Putamen (tissue), 1 donor: ENCODE results near the gene IL1RL2.

Experiments
- DNase-seq: peaks from one replicate; pipeline ENCODE4 v3.0.0-alpha.2; 2016; ENCODE audit warnings: low spot score

IL1RL2 gene

DNA sequence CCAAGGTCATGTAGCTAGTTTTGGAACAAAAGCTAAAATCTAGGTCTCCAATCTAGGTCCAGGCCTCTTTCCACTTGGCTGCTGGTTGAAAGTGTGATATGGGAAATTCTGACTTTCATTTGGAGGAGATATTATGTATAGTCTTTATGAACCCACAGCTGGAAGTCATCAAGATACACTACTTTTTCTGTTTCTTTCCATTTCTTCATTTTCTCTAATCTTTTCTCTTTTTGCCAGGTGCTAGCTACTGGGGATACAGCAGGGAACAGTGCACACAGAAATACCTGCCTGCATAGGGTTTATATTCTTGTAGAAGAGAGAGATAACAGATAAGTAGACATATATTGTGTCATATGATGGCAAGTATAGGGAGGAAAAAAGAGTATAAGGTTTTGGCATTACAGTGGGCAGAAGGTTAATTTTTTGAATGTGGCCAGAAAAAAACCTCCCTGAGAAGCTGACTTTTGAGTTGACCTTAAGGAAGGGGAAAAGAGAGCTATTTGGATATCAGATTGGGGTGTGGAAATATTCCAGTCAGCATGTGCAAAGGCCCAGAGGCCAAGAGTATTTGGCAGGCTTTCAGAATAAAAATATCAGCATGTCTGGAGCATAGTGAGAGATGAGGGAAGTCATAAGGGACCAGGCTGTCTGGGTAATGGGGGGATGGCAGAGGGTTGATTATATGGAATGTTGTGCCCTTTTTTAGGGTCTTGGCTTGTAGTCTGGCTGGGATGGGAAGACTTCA, 28.6 kb upstream of the IL1RL2 start:
- DNase-seq: no peak

DNA sequence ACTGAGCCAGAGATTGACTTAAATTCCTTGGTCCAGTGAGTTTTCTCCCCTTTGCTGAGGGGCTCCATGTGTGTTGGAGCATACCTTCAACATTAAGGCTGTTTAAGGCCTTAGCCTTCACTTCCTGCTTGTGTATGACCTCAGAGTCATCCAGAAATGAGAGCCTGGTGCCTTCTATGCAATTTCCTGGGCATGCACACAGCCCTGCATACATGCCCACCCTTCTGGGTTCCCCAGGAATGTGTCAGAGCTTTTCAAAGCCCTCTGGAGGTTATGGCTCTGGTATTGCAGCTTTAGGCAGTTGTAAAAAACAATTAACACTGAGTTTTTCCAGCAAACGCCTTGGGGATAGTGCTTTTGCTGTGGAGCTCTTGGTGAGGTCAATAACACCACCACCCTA, 27.5 kb upstream of the IL1RL2 start:
- no peak for DNase-seq

DNA sequence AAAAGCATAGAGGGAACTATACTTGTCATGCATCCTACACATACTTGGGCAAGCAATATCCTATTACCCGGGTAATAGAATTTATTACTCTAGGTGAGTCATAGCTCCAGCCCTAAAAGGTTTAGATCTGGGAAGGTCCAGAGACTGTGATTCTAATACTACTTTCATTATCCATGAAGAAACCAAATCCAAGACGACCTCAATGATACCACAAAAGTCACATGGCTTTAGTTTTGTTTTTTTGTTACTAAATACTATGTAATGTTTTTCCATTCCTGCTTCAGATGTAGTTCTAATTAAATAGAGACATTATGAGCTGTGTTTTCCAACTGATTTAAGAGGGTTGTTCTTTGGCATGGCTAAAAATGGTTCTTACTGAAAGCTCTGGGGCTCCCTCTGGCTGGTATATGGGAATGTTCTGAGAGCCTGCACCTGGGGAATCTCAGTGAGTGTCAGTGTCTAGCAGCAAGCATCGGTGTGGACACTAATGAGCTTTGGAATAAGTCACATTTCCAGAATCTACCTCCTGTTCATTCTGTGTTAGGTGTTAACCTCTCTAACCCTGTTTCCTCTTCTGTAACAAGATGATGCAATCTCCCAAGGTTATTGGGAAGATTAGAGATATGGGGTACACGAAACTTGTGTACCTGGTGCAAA, 20.5 kb upstream of the IL1RL2 start:
- DNase-seq: no peak

DNA sequence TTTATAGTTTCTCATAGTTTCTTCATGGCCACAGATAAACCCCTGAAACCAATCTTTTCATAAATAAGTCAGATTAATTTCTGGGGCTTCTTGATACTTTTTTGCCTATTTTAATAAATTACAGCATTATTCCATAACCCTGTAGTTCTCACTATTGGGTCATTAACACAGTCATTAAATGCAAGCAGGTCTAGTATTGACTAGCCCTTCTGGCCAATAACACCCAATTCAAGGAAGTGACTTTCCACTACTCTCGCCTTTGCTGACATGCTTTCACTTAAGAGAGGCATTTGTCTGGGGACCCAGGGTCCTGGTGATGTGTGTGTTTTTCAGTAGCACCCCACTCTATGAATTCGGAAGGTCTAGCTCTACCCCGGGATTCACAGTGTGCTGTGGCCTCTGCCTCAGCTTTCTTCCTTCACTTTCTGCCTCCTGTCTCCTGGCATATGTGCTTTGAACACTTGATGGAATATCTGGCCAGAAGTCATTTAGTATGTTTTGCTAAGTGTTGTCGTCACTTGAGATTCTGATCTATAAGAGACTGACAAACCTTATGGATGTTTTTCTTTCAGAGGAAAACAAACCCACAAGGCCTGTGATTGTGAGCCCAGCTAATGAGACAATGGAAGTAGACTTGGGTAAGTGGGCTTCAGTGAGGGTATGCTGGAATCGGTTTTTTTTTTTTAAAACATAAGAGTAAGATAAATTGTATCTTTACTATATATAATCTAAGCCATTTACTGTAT, 18.6 kb upstream of the IL1RL2 start:
- no peak for DNase-seq

DNA sequence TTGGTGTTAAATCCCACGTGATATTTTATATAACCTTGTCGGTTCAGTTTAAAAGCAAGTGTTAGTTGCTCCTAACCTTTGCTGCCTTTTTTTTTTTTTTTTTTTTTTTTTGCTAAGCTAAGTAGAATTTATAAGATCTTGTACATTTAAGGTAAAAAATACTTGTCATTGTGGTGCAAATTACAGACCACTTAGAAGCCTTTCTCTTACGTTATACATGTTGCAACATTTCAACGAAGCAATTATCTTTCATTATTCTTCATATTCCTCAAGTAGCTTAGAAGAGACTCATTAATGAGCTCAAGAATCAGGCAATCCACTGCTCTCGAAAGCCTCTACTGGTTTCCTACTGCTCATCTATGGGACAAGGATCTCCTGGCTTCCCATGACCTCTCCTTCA, 14.9 kb upstream of the IL1RL2 start:
- DNase-seq: no peak

DNA sequence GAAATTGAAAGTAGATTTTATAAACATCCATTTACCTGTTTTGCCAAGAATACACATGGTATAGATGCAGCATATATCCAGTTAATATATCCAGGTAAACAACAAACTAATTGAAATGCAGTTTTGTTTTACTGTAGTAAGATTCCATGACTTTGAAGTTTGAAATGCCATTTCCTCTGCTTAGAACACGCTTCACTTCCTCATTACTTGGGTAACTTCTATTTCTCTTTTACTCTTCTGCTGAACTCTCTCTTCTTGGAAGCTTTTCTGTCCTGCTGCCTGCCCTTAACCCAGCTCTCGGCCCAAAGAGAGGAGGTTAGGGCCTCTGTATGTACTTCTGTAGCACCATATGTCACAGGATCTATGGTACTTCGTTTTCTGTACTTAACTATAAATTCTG, 14.1 kb upstream of the IL1RL2 start:
- DNase-seq: no peak

DNA sequence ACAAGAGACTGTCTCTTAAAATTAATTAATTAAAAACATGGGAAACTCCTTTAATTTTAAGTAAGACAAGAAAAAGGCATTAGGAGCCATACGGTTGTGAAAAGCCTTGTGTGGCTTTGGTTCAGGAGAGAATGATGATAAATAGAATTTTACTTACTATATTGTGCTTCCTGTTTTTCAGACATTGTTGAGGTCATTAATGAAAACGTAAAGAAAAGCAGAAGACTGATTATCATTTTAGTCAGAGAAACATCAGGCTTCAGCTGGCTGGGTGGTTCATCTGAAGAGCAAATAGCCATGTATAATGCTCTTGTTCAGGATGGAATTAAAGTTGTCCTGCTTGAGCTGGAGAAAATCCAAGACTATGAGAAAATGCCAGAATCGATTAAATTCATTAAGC, 10.7 kb upstream of the IL1RL2 start:
- no peak for DNase-seq

DNA sequence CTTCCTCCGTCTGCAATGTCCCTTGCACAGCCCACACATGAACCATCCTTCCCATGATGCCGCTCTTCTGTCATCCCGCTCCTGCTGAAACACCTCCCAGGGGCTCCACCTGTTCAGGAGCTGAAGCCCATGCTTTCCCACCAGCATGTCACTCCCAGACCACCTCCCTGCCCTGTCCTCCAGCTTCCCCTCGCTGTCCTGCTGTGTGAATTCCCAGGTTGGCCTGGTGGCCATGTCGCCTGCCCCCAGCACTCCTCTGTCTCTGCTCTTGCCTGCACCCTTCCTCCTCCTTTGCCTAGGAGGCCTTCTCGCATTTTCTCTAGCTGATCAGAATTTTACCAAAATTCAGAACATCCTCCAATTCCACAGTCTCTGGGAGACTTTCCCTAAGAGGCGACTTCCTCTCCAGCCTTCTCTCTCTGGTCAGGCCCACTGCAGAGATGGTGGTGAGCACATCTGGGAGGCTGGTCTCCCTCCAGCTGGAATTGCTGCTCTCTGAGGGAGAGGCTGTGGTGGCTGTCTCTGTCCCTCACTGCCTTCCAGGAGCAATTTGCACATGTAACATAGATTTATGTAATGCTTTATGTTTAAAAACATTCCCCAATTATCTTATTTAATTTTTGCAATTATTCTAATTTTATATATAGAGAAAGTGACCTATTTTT, 8.9 kb upstream of the IL1RL2 start:
- DNase-seq: no peak

DNA sequence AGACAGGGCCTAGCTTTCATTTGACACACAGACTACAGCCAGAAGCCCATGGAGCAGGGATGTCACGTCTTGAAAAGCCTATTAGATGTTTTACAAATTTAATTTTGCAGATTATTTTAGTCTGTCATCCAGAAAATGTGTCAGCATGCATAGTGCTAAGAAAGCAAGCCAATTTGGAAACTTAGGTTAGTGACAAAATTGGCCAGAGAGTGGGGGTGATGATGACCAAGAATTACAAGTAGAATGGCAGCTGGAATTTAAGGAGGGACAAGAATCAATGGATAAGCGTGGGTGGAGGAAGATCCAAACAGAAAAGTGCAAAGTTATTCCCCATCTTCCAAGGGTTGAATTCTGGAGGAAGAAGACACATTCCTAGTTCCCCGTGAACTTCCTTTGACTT, 7.8 kb upstream of the IL1RL2 start:
- DNase-seq: no peak

DNA sequence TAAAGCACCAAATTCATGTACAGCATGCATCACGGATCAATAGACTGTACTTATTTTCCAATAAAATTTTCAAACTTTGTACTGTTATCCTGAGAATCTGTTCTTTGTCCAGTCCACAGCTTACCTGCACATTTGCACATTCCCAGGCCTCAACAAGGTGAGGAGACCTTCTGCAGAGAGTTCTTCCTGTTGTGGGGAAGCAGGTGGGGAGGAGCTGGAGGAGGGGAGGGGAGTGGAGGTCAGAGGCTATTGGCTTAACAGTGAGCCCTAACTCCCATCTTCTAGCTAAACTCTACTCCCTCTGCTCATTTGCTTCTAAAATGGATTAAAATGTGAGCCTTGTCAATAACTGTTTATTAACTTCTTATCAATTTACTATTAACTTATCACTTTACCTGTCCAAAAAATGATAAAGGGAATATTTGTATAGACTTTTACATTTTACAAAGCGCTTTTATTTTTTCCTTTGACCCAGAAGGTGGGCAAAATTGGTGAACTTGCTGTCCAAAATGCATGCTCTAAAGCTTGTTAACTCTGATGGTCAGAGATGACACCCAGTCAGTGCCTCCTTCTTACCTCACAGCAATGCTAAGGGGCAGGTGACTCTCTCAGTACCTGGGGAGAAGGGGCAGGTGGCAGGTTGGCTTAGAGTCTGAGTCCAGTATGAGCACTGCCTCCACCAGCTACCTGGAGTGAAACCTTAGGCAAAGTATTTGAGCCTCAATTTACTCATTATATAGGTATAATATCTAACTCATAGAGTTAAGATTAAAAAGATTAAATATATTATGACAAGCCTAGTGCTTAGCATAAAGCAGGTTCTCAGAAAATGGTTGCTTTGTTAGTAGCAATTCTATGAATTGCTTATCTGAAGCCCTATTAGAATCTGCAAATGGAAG, 6.8 kb upstream of the IL1RL2 start:
- no peak for DNase-seq

DNA sequence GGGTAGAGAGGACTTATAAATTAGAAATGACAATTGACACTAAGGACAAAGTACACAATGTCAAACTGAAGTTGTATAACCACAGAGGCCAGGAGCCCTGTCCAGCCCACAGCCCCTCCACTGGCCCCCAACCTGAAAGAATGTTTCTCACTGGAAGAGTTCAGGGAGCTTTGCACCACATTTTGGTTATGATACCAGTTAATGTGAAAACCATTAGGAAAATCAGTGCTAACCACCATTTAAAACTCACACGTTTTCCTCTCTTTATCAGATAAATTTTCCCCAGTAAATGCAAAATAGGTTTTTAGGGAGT, 6.2 kb upstream of the IL1RL2 start:
- DNase-seq: no peak

DNA sequence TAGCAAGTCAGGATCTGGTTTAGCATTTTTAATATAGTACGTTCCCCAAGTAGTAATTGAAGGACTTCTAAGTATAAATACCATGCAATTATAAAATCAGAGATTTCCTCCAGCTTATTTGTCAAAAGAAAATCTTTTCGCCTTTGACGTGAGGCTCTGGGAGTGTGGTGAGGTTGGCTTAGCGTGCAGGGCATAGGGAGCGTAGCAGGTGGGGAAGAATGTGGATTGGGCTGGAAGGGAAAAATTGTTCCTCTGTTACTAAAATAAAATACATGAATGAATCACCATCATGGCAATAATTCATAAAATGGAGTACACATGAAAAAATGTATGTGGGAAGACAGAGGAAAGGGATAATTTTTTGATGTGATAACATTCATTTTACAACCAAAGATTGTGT, 5.4 kb upstream of the IL1RL2 start:
- no peak for DNase-seq

DNA sequence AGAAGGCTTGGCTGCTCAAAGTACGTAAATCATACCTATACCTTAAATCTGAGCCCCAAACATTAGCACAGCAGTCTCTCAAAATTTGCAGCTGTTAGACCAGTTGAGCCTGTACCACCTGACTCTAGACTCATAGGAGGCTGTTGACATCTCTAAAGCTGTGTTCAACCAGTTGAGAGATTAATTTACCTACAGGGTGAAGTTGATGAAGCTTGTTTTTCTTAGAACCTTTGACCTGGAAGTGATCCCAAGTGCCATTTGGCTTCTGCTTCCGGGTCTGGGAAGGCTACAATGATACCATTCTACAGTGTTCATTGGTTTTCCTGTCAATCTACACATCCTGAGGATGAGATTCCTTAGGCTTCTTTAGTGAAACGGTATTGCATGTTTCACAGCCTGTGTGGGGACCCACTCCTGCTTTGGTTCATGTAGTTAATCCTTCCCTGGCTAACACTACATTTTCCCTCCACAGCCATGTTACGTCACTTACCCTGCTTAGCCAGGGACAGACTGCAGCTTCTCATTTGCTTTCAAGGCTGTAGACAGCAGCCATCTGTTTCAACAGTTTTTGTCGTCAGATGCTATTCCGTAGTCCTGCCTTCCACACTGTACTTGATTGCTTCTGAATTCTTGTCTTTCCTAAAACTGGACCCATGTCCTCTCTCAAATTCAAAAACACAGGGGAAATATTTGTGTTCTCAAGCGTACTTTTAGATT, 4.7 kb upstream of the IL1RL2 start:
- DNase-seq: no peak

DNA sequence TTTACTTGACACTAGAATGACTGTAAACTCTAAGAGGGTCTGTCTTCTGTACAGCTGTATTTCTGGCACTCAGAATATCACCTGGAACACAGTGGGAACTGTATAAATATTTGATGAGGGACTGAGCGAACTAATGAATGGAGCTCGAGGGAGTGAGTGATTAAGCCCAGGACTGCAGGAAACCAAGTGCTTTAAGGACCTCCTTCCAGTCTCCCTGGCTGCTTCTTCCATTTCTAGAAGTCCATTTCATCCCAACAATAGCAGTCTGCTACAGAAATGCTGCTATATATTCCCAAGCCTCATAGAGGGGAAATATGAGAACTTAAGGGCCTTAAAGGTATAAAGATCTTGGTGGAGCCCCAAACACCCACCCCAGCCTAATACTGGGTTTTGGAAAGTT, 2.8 kb upstream of the IL1RL2 start:
- DNase-seq: no peak

DNA sequence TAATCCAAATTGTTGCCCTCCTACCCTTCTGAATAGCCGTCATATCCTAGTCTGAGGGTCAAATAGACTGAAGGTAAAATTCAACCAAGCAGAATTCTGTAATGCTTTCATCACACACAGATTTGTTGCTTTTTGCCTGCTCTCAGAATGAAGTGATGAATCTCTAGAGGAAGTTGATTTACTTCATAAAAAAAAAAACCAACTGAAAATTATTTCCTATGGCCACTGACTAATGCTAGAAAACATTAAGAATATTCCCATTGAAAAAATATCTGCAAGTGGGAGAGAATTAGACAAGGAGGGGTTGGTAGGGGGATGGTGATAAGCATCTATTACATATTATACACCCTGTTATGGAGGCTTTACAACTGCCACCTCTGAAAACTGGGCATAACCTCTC, 2.3 kb upstream of the IL1RL2 start:
- DNase-seq: no peak

DNA sequence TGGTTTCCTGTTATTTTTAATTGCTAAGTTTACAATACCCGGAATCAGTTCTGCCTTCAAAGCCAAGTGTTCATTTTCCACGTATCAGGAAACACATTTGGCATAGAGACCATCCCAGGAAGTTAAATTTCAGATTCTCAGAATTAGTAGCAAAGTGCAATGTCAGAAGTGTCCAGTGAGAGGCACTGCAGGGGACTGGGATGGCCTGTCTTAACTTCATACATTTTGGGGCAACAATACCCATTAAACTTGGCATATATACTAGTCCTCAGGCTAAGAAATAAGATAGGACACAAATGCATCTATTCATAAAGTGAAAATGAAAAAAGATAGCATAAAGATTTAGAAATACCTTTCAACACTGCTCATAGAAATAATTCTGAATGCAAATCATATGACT, 1.5 kb upstream of the IL1RL2 start:
- no peak for DNase-seq

DNA sequence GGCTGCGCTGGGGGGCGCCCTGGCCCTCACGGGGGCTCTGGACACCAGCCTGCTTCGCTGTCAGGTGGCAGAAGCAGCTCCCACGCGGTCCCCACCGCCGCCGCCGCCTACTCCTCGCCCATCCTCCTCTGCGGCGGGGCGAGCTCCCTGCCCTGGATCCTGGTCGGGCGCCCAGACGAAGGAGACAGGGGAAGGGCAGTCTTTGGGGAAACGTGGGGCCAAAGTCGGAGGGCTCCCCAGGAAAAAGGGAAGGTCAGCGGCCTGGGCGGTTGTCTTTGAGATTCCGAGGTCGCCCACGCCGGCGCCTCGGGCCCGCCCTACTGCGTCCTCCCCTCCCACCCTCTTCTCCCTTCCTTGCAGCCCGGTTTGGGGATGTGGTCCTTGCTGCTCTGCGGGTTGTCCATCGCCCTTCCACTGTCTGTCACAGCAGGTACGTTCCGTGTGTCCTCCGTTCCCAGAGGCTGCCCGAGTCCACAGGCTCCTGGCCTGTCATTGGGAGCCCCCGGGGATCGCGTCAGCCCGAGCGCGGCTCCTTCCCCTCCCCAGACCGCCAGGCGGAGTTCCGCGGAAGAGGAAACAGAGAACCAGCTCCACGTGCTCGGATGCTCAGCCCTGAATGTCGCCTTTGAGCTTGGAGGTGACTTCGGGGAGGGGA, 800 bp downstream of the IL1RL2 start:
- DNase-seq: no peak

DNA sequence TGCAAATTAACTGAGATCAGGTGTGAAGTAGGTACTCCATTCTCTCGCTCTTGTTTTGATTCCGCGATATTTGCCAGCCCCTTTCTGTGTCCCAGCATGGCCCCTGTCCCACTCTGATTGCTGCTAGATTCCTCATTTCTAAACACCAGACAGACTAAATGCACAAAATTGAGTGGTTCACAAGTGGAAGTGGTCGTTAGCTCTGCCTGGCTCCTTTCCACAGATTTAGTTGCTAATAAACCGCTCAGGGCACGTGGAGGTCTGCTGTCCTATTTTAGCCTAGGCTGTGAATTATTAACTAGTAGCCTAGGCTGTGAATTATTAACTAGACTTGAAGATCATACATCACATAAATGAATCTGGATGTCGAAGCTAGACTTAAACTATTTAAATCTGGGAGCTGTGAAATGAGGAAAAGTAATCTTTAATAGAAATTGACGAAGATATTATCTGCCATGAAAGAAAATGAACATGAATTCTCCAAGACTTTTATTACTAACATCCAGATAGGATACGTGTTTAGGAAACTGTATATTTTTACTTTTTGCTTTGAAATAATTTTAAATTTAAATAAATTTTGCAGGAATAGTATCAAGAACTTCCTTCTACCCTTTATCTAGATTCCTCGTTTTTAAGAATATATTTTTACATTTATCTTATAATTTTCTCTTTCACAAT, 3.7 kb downstream of the IL1RL2 start:
- no peak for DNase-seq

DNA sequence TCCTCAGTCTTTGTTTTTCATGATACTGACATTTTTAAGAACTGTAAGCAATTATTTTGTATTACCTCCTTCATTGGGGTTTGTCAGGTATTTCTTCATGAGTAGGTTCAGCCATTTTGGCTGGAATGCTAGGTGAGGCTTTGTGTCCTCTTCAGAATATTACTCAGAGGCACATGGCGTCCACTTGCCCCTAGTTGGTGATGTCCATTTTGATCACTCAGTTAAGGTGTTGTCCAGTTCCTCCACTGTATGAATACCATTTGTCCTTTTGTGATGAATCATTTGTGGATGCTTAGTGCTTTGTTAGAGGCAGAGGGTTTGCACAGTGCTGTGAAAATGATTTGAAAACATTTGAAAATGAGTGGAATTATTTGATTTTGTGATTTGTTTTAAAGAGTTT, 4.7 kb downstream of the IL1RL2 start:
- no peak for DNase-seq

DNA sequence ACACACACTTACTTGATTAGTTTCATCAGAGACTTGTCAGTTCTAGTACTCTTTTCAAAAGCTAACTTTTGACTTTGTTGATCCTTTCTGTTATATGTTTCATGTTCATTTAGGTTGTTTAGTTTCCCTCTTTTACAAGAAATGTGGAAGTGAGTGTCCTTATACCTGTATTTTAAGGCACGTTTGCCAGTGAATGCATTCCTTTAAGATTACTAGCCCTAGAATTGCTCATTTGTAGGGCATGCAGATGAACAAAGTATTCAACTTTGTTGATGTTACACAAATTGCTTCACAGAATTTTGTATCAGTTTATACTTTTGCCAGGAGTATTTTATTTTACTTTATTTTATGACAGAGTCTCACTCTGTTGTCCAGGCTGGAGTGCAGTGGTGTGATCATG, 6.3 kb downstream of the IL1RL2 start:
- no peak for DNase-seq
